CD4-positive, CD25-positive, alpha-beta regulatory T cell (primary cell): ENCODE results near the gene SELENOM. TPM values are rescaled to one million over a fixed set of nuclear protein-coding genes. Genes with fewer than 3 reads are reported as not detected.
"Not testable (repeated sequence)": the region's sequence is repeated elsewhere in the genome, so short reads cannot be mapped to it uniquely, and the experiment has no call there.

ENCODE experiments used
- ATAC-seq, 2 donors: fragments of 150-1000 bp; cut with Tn5 transposase; one replicate each; pipeline ENCODE4 v1.10.0; 2021; ENCODE audit warnings: low read depth in 2 of 2, moderate number of reproducible peaks in 2 of 2, moderate library complexity in 1 of 2
- DNase-seq, 3 donors: peaks; one replicate each; pipeline versions ENCODE4 v3.0.0 to v3.0.0-alpha.2; 2012 to 2022; ENCODE audit warnings: mixed read lengths in 1 of 3
- H3K27ac ChIP-seq: one replicate; pipeline ENCODE4 v1.7.0; 2013; ENCODE audit warnings: mild to moderate bottlenecking, low read length; ENCODE audit not compliant: insufficient read depth, poor library complexity, severe bottlenecking
- H3K27me3 ChIP-seq: one replicate; pipeline ENCODE4 v1.7.0; 2013; ENCODE audit warnings: low read length; ENCODE audit not compliant: control insufficient read depth, insufficient read depth
- H3K36me3 ChIP-seq: one replicate; pipeline ENCODE4 v1.7.0; 2013; ENCODE audit warnings: mild to moderate bottlenecking, low read length, moderate library complexity; ENCODE audit not compliant: control insufficient read depth, insufficient read depth
- H3K4me1 ChIP-seq: 2 replicates; pipeline ENCODE4 v1.7.0; 2013; ENCODE audit warnings: mild to moderate bottlenecking, low read length; ENCODE audit not compliant: insufficient read depth, control insufficient read depth, poor library complexity, severe bottlenecking
- H3K4me3 ChIP-seq: one replicate; pipeline ENCODE4 v1.7.0; 2013; ENCODE audit warnings: low read depth, mild to moderate bottlenecking, low read length, moderate library complexity
- H3K9me3 ChIP-seq, 2 experiments: 1 replicate in 1 of 2; 2 replicates in 1 of 2; pipeline ENCODE4 v1.7.0; 2013; ENCODE audit warnings: low read length in 2 of 2, mild to moderate bottlenecking in 1 of 2, moderate library complexity in 1 of 2; ENCODE audit not compliant: control insufficient read depth in 2 of 2
- H3K27ac Mint-ChIP-seq, 3 donors: one replicate each; pipeline ENCODE4 v1.8.0; 2020 to 2022; ENCODE audit warnings: mild to moderate bottlenecking in 3 of 3, mixed read lengths in 3 of 3, moderate library complexity in 2 of 3
- H3K27me3 Mint-ChIP-seq: one replicate; pipeline ENCODE4 v1.8.0; 2022; ENCODE audit warnings: mild to moderate bottlenecking, mixed read lengths
- H3K36me3 Mint-ChIP-seq: one replicate; pipeline ENCODE4 v1.8.0; 2020; ENCODE audit warnings: mixed read lengths
- H3K4me1 Mint-ChIP-seq, 4 donors: one replicate each; pipeline ENCODE4 v1.8.0; 2020 to 2022; ENCODE audit warnings: mixed read lengths in 4 of 4, mild to moderate bottlenecking in 1 of 4
- H3K4me3 Mint-ChIP-seq, 4 donors: one replicate each; pipeline ENCODE4 v1.8.0; 2020 to 2022; ENCODE audit warnings: mild to moderate bottlenecking in 4 of 4, mixed read lengths in 4 of 4, moderate library complexity in 3 of 4
- H3K9me3 Mint-ChIP-seq, 7 donors: one replicate each; pipeline ENCODE4 v1.8.0; 2020 to 2022; ENCODE audit warnings: mixed read lengths in 7 of 7, mild to moderate bottlenecking in 3 of 7, moderate library complexity in 2 of 7
- polyA plus RNA-seq, 4 donors: library from polyadenylated mRNA; unstranded; fragments of 300-500 nt; fragmentation: Illumina TruSeq; gene quantifications; one replicate each; pipeline ENCODE4 v1.2.3, GENCODE V29; 2021
- total RNA-seq: library from RNA; stranded (reverse); gene quantifications from one replicate; pipeline ENCODE4 v1.2.3, GENCODE V29; 2022

SELENOM gene
- total and polyA plus RNA-seq, 5 donors from 2014 or later: 30.6 to 142 (median 126) TPM

GRCh38 chr22:31098632-31099110 is 8.7 kb downstream of the SELENOM start:
- no peaks in the 10 kb centered on the region for H3K36me3 ChIP-seq
- no peak overlapping the region for H3K4me3 ChIP-seq
- Mint-ChIP-seq H3K27ac (no peak overlapping the region), H3K4me1 (no peaks in the 10 kb centered on the region), H3K9me3 (peaks cover 0 to 1% (median 0%) of the 10 kb centered on the region in 7 donors), H3K27me3 (no peaks in the 10 kb centered on the region), H3K36me3 (peaks cover 5% of the 10 kb centered on the region), H3K4me3 (peak overlapping the region in 1 of 4 donors; percentile 61)
- H3K4me1 ChIP-seq: no peaks in the 10 kb centered on the region
- no peaks in the 10 kb centered on the region for H3K9me3 ChIP-seq
- no peak overlapping the region for H3K27ac ChIP-seq
- H3K27me3 ChIP-seq: no peaks in the 10 kb centered on the region
- no peak for ATAC-seq
- no peak for DNase-seq

- no peaks in the 10 kb centered on the region for H3K4me1 ChIP-seq
- no peak for ATAC-seq
- Mint-ChIP-seq H3K4me3 (peak overlapping the region in 1 of 4 donors; percentile 61), H3K9me3 (peaks cover 0 to 1% (median 0%) of the 10 kb centered on the region in 7 donors), H3K36me3 (peaks cover 5% of the 10 kb centered on the region), H3K4me1 (no peaks in the 10 kb centered on the region), H3K27me3 (no peaks in the 10 kb centered on the region), H3K27ac (no peak overlapping the region)
- no peak overlapping the region for H3K4me3 ChIP-seq
- no peaks in the 10 kb centered on the region for H3K36me3 ChIP-seq
- DNase-seq: no peak
- no peaks in the 10 kb centered on the region for H3K27me3 ChIP-seq
- no peak overlapping the region for H3K27ac ChIP-seq
- no peaks in the 10 kb centered on the region for H3K9me3 ChIP-seq
Measured at GRCh38 chr22:31097941-31098631, 9.3 kb downstream of the SELENOM start.

- not testable (repeated sequence) for H3K27ac ChIP-seq, H3K4me1 Mint-ChIP-seq, H3K4me3 ChIP-seq, H3K9me3 ChIP-seq, H3K4me1 ChIP-seq, H3K9me3 Mint-ChIP-seq, H3K4me3 Mint-ChIP-seq, ATAC-seq, H3K36me3 Mint-ChIP-seq, DNase-seq, H3K36me3 ChIP-seq, H3K27me3 Mint-ChIP-seq, H3K27ac Mint-ChIP-seq, H3K27me3 ChIP-seq
Measured at GRCh38 chr22:31097539-31097938, 9.8 kb downstream of the SELENOM start.

- Histone ChIP-seq H3K36me3 (no peaks in the 10 kb centered on the region), H3K27me3 (no peaks in the 10 kb centered on the region), H3K27ac (no peak overlapping the region), H3K4me1 (no peaks in the 10 kb centered on the region), H3K9me3 (no peaks in the 10 kb centered on the region), H3K4me3 (no peak overlapping the region)
- no peak overlapping the region for H3K4me3 Mint-ChIP-seq
- H3K36me3 Mint-ChIP-seq: peaks cover 5% of the 10 kb centered on the region
- H3K4me1 Mint-ChIP-seq: no peaks in the 10 kb centered on the region
- peak overlapping the region in 1 of 3 donors; percentile 62 for H3K27ac Mint-ChIP-seq
- DNase-seq: no peak
- H3K9me3 Mint-ChIP-seq: peaks cover 0 to 1% (median 0%) of the 10 kb centered on the region in 7 donors
- ATAC-seq: no peak
- H3K27me3 Mint-ChIP-seq: no peaks in the 10 kb centered on the region
Measured at GRCh38 chr22:31096657-31097279, 10.6 kb downstream of the SELENOM start.

- H3K27ac ChIP-seq: no peak overlapping the region
- no peaks in the 10 kb centered on the region for H3K36me3 ChIP-seq
- Mint-ChIP-seq H3K27ac (peak overlapping the region in 1 of 3 donors; percentile 75), H3K9me3 (no peaks in the 10 kb centered on the region), H3K4me1 (no peaks in the 10 kb centered on the region), H3K36me3 (peaks cover 5% of the 10 kb centered on the region), H3K27me3 (no peaks in the 10 kb centered on the region), H3K4me3 (no peak overlapping the region)
- ATAC-seq (no peak), DNase-seq (no peak)
- H3K4me1 ChIP-seq: no peaks in the 10 kb centered on the region
- H3K9me3 ChIP-seq: no peaks in the 10 kb centered on the region
- H3K4me3 ChIP-seq: no peak overlapping the region
- no peaks in the 10 kb centered on the region for H3K27me3 ChIP-seq
Measured at GRCh38 chr22:31095637-31096249, 11.6 kb downstream of the SELENOM start.

- H3K36me3 Mint-ChIP-seq: peaks cover 5% of the 10 kb centered on the region
- no peaks in the 10 kb centered on the region for H3K4me1 ChIP-seq
- H3K4me1 Mint-ChIP-seq: no peaks in the 10 kb centered on the region
- ATAC-seq (no peak), DNase-seq (no peak)
- no peak overlapping the region for H3K27ac ChIP-seq
- H3K27me3 Mint-ChIP-seq: no peaks in the 10 kb centered on the region
- H3K9me3 Mint-ChIP-seq: no peaks in the 10 kb centered on the region
- H3K27ac Mint-ChIP-seq: no peak overlapping the region
- H3K36me3 ChIP-seq: no peaks in the 10 kb centered on the region
- no peaks in the 10 kb centered on the region for H3K27me3 ChIP-seq
- no peak overlapping the region for H3K4me3 Mint-ChIP-seq
- no peak overlapping the region for H3K4me3 ChIP-seq
- no peaks in the 10 kb centered on the region for H3K9me3 ChIP-seq
Measured at GRCh38 chr22:31094741-31095140, 12.6 kb downstream of the SELENOM start.

- H3K27me3 ChIP-seq: no peaks in the 10 kb centered on the region
- no peak for ATAC-seq
- H3K36me3 ChIP-seq: no peaks in the 10 kb centered on the region
- Mint-ChIP-seq H3K36me3 (peaks cover 5% of the 10 kb centered on the region), H3K9me3 (no peaks in the 10 kb centered on the region), H3K27me3 (no peaks in the 10 kb centered on the region), H3K27ac (no peak overlapping the region), H3K4me3 (no peak overlapping the region), H3K4me1 (no peaks in the 10 kb centered on the region)
- no peaks in the 10 kb centered on the region for H3K4me1 ChIP-seq
- no peaks in the 10 kb centered on the region for H3K9me3 ChIP-seq
- DNase-seq: no peak
- no peak overlapping the region for H3K27ac ChIP-seq
- H3K4me3 ChIP-seq: no peak overlapping the region
Measured at GRCh38 chr22:31094021-31094551, 13.3 kb downstream of the SELENOM start.
